Lower leg skin (tissue), 3 donors: ENCODE results near the gene SRSF10.

Experiments used
- CTCF ChIP-seq, 3 donors: fragments of 450-650 bp; IDR thresholded peaks; one replicate each; pipeline ENCODE4 v1.5.1; 2016; ENCODE audit warnings: antibody characterized with exemption in 3 of 3, mild to moderate bottlenecking in 3 of 3, moderate library complexity in 2 of 3
- POLR2A ChIP-seq, 2 donors: fragments of 450-650 bp; IDR thresholded peaks; one replicate each; pipeline ENCODE4 v1.6.1; 2016 to 2017; ENCODE audit warnings: antibody characterized with exemption in 2 of 2, mild to moderate bottlenecking in 1 of 2, moderate library complexity in 1 of 2

- TF ChIP-seq CTCF (IDR thresholded peaks at IDR 0.05) (no peak), POLR2A (IDR thresholded peaks at IDR 0.05) (no peak)
These were observed 19.7 kb downstream of the SRSF10 start for GRCh38 chr1:23960291-23961020.
